HG03025 (cell line): ENCODE measurements around the gene MIER3.
"Not testable (repeated sequence)": the region's sequence is repeated elsewhere in the genome, so short reads cannot be mapped to it uniquely, and the experiment has no call there.

Experiments
- ATAC-seq: cut with Tn5 transposase; IDR thresholded peaks from one replicate; pipeline ENCODE4 v1.9.1; 2021; ENCODE audit warnings: mild to moderate bottlenecking, moderate library complexity; ENCODE audit not compliant: unreplicated experiment, low FRiP score

Gene MIER3, protein sequence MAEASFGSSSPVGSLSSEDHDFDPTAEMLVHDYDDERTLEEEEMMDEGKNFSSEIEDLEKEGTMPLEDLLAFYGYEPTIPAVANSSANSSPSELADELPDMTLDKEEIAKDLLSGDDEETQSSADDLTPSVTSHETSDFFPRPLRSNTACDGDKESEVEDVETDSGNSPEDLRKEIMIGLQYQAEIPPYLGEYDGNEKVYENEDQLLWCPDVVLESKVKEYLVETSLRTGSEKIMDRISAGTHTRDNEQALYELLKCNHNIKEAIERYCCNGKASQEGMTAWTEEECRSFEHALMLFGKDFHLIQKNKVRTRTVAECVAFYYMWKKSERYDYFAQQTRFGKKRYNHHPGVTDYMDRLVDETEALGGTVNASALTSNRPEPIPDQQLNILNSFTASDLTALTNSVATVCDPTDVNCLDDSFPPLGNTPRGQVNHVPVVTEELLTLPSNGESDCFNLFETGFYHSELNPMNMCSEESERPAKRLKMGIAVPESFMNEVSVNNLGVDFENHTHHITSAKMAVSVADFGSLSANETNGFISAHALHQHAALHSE

DNA sequence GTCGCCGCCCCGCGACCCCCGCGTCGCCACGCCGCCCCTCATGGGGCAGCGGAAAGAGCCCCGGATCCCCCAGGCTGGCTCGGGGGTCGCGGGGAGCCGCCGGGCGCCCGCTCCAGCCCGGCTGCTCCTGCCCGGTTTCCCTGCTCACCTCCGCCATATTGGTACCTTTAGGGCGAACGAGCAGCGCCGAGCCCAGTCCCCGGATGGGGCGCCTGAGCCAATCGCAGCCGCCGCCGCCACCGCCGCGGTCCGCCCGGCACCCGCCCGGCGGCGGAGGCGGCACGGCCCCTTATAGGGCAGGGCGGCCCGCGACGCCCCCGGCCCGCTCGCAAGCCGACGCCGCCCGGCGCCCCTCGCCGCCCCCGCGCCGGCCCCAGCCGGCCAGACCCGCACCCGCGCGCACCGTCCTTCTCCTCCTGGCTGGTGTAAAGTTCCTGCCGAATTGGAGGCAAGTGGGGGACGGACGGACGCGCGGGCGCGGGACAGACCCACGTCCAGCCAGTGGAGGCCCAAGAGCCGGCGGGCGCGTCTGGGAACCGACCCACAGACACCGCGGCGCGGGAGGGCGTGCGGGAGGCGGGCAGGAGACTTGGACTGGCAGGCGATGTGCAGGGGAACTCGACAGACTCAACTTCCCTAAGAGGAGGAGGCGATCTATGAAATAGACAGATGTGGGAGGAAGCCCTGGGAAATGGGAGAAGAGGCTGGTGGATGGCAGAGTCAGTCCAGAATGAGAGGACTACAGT lies at the start of gene MIER3:
Gene MIER3 (minus strand): TSS at position 178 of the 746 bp plus-strand sequence. CDS start 21 bp downstream, at position 157.
- ATAC-seq, result peak; percentile 90

DNA sequence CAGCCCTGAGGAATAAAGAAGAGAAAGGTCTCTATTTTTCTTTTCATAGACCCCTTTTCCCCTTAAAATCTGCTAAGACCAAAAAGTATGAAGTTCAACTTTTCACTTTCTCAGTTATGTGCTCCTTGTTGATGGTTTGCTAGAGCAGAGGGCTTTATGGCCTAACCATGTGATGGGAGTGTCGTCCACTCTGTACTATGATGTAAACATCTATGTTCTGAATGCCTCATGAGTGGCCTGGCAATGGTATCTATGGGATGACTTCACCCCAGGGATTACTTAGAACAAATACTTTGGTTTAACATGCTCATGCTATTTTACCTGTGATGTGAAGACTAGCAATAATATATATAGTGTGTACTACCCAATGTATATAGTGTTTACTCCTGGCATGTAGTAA lies 43.7 kb upstream of the MIER3 start:
- ATAC-seq, result no peak

DNA sequence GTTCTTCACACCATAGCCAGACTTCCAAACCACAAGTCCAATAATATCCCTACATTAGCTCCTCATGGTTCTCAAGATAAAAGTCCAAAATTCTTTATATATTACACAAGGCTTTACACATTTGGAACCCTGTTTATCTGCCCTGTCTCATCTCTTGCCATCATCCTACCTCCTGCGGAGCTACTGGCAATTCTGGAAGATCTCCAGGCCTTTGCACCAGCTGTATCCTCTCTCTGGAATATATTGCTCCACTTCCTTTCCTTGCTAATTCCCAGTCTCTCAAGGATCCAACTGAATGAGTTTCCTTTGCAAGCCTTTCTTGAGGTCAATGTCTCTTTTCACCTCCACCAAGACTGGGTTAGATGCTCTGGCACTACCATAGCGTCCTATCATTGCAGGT lies 41.3 kb upstream of the MIER3 start:
- no peak for ATAC-seq

DNA sequence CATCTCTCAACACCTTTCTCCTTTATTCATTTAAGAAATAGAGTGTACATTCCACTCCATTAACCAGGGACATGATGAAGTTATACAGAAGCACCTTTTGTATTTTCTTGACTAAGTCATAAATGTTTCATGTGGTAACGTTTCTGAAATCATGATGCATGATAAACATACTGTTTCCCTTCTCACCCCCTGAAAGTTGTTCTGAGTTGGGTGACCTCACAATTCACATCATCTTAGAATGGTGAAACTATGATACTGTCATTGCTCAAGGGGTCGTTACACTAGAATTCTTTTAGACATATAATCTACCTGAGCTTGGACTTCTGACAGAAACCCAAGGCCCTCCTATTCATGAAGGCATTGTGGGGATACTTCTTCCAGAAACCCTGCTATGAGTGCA lies 37.8 kb upstream of the MIER3 start:
- no peak for ATAC-seq

DNA sequence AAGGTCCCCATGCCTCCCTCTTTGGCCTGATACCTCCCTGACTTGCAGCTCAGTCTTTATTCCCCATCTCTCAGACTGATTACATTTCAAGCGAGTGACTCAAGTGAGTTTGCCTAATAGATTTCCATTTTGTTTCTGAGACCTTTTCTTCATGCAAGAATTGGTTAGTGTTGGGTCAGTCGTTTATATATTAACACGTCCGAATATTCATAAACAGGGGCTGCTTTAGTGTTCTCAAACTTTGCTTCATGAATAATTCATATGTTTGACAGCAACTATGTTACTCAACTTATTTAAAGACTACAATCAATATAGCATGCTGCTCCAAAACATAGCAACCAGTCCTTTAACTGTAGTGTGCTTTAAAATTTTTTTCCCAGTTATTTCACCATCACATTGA lies 36.6 kb upstream of the MIER3 start:
- no peak for ATAC-seq

DNA sequence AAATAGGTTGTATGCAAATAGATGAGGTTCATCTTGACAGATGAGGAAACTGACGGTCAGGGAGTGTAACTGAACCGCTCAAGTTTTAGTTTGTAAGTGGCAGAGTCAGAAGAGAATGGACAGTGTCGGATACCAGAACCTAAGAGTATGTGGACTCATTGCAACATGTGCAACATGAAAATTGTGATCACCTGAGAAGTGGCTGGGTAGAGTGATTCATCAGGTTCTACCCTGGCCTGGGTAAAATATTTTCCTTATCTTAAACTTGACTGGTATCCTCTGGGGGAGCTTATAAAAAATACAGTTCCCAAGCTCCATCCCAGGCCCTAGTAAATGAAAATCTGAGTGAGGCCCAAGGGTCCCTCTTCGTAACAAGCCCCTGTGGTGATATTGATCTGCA lies 35.2 kb upstream of the MIER3 start:
- ATAC-seq, result no peak

DNA sequence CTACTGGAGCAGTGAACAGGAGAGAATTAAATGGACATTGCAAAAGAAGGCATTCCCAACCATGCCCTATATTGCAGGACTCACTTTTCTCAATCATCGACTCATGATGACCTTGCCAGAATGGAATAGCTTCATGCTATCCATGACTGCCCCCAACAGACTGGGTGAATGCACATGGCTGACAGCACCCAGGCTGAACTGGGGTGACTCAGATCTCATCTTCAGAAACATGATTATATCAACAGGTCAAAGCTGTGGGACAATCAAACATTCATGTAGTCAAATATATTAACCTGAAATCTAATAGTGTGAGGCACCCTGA lies 34.7 kb upstream of the MIER3 start:
- no peak for ATAC-seq

DNA sequence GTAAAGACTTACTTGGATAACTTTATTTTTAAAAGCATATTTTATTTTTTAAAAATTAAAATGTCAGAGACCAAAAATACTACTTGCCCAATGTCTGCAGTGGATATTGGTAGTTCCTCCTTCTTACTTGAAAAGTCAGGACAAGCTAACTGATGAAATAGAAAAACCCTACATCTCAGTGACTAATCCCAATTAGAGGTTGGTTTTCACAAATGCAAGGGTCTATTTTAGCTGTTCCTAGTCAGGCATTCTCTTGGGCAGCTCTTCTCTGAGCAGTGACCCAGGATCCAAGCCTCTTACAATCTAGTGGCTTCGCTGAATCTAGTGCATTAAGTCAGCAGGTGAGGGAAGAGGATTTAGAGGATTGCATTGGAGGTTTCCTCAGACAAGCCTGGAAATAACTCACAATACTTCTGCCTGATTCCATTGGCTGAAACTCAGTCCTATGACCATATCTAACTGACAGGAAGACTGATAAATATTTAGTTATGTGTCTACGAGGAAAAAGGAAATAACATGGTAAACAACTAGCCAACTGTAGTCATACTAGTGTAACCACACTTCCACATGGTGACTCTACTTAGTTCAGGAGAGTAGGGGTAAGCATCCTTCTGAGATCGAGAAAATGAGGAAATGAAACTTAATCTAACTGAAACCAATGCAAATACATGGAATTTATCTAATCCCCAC lies 34.2 kb upstream of the MIER3 start:
- no peak for ATAC-seq

DNA sequence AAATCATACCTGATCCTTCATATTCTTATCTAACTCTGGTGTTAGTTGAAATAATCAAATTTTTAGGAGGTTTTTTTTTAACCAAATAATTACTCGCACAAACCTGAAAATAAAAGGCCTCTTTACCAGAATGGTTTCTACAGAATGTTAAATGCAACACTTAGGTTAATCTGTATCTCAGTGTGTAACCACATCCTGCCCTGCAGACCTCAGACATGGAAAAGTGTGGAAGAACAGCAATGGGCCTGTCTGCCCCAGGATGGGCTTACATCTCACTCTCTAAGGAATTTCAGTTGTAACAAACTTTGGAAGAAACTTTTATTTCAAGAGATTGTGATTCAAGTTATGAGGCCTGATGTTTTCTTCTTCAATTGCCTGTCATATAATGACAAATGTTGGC lies 32.5 kb upstream of the MIER3 start:
- ATAC-seq, result no peak

DNA sequence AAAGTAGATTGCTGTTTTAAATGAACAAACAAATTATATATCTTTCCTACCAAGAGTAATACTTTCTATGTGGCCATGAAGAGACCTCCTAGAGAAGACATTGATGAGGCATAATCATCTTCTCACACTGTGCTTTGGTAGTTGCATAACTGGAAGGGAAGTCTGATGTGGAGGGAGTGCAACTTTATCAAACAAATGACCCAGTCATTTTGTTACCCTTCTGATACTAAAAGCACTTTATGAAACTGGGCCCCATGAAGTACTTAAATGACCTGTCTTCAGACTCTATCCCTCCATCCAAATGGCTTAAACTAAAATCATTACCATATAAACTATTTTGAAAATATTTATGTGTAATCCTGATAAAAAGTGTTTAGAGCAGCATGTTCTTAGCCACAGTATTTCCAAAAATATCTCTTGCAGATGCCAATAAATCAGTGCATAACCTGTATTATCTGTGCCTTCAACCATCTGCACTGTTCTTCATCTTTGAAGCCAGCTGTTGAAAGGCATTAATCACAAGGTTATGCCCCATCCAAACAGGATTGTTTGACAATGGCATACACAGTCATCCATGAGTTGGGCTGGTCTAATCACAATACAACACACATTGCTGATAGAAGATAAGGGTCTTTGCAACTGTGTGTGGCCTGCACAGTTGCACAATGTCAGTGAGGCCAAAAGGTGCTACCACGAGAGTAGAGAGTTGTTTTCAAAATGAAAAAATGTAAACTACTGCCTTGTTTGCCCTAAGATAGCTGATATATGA lies 31.9 kb upstream of the MIER3 start:
- ATAC-seq, result no peak

DNA sequence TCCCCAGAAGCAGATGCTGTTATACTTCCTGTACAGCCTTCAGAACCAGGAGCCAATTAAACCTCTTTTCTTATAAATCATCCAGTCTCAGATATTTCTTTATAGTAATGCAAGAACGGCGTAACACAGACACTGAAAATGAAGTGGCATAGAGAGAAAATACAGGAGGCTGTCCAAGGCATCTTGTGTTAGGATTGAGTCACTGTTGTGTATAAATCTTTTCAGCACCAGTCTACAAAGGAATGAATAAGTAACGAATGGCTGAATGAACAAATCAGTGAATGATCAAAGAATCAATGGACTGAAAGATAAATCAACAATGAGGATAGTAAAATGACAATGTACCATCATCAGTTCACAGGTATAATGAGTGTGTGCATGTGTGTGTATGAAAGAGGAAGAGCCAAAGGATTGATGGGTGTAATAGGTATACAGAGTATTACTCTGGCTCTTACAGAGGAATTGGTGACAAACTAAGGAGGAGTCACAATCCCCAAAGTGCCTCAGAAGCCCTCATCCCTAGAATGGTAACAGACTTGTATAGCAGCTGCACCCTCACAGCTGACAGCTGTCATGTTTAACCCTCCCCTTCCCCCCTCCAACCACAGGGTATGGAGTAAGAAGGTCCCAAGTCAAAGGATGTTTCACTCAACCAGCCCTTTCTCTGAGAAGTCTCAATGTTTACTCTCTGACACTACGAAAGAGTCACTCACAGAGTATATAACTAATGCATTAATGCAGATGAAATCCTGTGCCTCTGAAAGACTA lies 29.8 kb upstream of the MIER3 start:
- no peak for ATAC-seq

DNA sequence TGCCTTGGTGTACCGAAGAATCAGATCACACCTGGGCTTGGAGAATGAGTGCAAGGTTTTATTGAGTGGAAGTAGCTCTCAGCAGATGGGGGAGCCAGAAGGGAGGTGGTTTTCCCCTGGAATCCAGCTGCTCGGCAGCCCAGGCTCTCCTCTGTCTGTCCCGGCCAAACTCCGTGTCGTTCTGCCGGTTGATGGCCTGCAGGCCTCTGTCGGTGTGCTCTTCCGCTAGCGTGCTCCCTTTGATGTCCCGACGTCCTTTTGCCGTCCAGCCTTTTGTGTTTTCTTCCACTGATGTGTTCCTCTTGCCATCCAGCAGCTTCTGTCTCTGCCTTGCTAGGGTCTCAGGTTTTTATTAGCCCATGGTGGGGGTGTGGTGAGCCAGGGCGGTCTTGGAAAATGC lies 28.0 kb upstream of the MIER3 start:
- ATAC-seq, result no peak

DNA sequence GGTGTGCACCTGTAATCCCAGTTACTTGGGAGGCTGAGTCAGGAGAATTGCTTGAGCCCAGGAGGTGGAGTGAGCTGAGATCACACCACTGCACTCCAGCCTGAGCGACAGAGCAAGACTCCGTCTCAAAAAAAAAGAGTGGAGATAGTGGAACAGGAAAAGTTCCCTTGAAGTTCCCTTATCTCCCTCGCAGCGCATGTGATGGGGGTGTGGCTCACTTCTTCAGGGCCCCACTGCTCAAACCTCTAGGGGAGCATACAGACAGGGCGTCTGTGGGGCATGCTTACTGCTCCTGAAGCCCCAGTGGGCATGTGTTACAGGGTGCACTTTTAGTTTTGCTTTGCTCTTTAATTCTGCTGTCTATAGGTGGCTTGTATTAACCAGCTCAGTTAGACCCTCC lies 27.6 kb upstream of the MIER3 start:
- ATAC-seq, result not testable (repeated sequence)

DNA sequence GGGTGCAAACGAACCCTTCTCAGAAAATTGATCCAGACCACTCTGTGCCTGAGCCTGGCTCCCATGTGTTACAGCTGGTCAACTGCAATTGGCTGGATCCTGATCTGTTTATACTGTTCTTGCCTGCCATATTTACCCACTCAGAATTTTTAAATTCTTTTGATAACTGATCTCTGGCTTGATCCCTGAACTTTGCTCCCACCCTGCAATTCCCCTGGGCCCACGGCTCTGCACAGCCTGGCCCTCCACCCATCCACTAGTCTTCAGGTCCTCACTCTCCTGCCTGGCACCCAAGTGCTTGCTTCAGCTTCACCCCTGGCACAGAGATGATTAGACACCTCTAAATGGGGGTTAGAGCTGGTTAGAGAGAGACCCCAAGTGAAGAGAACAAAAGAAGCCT lies 25.9 kb upstream of the MIER3 start:
- no peak for ATAC-seq

DNA sequence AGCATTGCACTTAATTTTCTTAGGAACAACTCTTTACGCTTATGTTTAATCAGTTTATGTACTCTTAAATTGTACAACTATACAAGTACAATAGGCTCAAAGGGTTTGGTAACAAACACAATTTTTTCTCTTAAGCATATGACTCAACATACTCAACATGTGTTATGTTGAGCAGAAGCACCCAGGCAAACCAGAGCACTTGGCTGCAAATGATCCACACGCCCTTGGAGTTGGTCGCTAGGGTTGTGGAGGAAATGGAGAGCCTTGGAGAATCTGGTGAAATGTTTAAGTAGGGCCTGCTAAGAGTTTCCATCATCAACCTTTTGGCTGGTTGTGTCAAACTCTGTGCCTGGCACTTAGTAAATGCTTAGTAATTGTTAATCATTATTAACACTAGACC lies 25.1 kb upstream of the MIER3 start:
- ATAC-seq, result no peak

DNA sequence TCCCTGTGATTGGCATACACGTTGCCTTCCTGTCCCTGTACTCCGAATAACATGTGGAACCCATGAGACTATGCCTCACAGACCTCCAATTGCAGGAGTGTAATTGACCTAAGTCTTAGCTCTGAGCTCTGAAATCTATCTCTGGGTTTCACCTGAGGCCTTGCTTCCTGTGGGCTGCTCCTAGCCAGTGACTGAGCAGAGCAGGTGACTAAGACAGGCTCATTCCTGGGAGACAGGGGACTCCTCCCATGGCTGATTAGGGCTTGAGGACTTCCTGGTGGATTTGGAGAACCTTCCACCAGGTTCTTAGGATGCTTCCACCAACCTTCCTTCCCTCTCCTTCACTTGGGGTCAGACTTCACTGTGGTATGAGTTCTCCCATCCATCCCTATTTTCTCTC lies 22.3 kb upstream of the MIER3 start:
- no peak for ATAC-seq

DNA sequence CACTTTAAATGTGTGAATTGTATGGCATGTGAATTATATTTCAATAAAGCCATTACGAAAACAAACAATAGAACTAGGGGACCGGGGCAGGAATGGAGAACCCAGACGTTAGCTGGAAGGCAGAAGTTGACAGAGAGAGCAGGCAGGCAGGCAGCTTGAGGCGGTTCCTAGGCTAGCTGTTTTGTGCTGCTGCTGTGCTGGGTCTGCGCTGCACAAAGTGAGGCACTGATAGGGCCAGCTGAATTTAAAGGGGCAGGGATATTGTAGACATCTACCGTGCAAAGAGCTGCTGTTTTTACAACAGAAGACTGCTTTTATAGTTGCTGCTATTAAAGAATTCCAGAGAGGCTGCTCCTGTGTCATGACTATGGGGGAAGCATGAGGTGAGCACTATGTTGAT lies 21.6 kb upstream of the MIER3 start:
- ATAC-seq, result no peak

DNA sequence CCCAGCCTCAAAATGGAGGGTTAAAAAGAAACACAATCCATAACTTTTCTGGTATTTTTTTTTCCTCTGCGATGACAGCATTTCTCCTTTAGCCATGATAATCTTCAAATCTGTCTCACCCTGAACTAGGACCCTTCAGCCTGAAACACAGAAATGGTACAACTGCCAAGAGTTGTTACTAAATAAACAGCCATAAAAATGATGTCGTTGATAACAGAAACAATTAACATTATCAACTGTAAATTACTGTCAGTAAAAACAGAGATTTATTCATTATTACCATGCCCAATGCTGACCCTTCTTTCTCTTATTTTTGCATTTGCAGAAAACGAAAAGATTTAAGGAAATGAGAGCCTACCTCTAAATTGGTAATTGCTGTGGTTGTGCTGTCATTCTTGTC lies 19.4 kb upstream of the MIER3 start:
- ATAC-seq, result no peak

DNA sequence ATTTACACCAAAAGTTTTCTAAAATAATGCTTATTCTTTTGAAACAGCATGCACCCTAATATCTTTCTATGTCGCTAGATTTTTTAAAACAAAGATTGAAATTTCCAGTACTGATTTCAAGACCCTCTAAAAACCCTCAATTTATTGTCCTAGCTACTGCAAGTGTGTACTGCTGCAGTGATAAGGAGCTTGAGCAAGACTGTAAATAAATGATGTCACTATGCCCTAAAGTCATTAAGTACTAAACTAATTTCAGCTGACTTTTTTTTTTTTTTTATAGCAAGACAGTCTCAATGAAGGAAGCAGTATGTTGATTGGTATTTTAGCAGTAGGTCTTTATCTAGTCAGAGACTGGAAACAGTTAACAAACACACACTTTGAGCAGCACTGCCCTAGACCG lies 12.2 kb upstream of the MIER3 start:
- no peak for ATAC-seq

DNA sequence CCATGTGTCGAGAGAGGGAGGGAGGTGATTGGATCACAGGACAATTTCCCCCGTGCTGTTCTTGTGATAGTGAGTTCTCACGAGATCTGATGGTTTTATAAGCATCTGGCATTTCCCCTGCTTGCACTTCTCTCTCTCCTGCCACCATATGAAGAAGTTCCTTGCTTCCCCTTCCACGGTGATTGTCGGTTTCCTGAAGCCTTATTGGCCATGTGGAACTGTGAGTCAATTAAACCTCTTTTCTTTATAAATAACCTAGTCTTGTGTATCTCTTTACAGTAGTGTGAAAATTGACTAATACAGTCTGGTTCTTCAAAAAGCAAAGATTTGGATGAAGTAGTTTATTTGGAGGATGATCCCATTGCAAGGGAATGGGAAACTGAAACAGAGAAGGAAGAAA lies 11.3 kb upstream of the MIER3 start:
- no peak for ATAC-seq
